ENCODE results near the gene SGSM1. TPM values are rescaled to one million over a fixed set of nuclear protein-coding genes. Genes with fewer than 3 reads are reported as not detected.

The SGSM1 gene
- polyA plus RNA-seq, 1 of the 3 experiments (the other 2 are of a cell fraction) = 0.15 TPM

DNA sequence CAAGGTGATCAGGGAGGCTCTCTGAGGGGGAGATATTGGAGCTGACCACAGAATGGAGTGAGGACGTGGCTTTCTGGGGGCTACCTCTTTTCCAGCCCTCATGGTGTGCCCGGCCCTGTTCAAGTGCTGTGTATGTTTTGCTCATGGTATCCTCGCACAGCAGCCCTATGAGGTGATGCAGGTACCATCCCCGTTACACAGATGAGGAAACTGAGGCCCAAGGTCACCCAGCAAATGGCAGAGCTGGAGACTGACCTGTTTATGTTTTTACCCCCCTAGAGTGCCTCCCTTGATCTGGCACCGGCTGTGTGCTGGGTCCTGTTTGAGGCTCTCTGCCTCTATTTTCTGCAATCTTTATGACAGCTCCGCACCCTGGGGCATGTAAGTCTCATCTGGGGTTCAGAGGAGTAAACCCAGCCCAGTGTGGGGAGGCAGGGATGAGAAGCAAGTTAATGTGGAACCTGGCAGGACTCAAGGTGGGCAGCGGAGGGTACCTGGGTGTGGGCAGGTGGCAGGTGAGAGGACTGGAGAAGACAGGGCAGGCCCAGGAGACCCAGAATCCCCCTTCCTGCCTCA is 20.8 kb downstream of the SGSM1 start:
- no peak for DNase-seq
- H3K4me2 ChIP-seq = no peak overlapping the region
- H3K79me2 ChIP-seq (ENCODE audit: insufficient read depth) = no peaks in the 10 kb centered on the region
- POLR2A ChIA-PET = no interaction called here
- TF ChIP-seq RCOR1 (IDR thresholded peaks at IDR 0.05; ENCODE audit: low read length) = no peak
- TF ChIP-seq TCF12 (IDR thresholded peaks at IDR 0.05) = no peak
- no peak for TF ChIP-seq POLR2AphosphoS5 (IDR thresholded peaks at IDR 0.05; ENCODE audit: low read depth, low read length)
- TF ChIP-seq CHD2 (IDR thresholded peaks at IDR 0.05; ENCODE audit: low read length, partially characterized antibody) = no peak
- TF ChIP-seq, protein P1, sequence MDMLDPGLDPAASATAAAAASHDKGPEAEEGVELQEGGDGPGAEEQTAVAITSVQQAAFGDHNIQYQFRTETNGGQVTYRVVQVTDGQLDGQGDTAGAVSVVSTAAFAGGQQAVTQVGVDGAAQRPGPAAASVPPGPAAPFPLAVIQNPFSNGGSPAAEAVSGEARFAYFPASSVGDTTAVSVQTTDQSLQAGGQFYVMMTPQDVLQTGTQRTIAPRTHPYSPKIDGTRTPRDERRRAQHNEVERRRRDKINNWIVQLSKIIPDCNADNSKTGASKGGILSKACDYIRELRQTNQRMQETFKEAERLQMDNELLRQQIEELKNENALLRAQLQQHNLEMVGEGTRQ (IDR thresholded peaks at IDR 0.05; ENCODE audit: borderline replicate concordance, low read depth, low read length) = no peak
- TF ChIP-seq, protein P2, sequence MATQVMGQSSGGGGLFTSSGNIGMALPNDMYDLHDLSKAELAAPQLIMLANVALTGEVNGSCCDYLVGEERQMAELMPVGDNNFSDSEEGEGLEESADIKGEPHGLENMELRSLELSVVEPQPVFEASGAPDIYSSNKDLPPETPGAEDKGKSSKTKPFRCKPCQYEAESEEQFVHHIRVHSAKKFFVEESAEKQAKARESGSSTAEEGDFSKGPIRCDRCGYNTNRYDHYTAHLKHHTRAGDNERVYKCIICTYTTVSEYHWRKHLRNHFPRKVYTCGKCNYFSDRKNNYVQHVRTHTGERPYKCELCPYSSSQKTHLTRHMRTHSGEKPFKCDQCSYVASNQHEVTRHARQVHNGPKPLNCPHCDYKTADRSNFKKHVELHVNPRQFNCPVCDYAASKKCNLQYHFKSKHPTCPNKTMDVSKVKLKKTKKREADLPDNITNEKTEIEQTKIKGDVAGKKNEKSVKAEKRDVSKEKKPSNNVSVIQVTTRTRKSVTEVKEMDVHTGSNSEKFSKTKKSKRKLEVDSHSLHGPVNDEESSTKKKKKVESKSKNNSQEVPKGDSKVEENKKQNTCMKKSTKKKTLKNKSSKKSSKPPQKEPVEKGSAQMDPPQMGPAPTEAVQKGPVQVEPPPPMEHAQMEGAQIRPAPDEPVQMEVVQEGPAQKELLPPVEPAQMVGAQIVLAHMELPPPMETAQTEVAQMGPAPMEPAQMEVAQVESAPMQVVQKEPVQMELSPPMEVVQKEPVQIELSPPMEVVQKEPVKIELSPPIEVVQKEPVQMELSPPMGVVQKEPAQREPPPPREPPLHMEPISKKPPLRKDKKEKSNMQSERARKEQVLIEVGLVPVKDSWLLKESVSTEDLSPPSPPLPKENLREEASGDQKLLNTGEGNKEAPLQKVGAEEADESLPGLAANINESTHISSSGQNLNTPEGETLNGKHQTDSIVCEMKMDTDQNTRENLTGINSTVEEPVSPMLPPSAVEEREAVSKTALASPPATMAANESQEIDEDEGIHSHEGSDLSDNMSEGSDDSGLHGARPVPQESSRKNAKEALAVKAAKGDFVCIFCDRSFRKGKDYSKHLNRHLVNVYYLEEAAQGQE (IDR thresholded peaks at IDR 0.05; ENCODE audit: low read depth, low read length) = no peak
- TF ChIP-seq MEF2A (IDR thresholded peaks at IDR 0.05; ENCODE audit: borderline replicate concordance, low read depth) = no peak
- TF ChIP-seq YY1 (IDR thresholded peaks at IDR 0.05; ENCODE audit: low read depth) = no peak
- TF ChIP-seq EZH2phosphoT487 (IDR thresholded peaks at IDR 0.05; ENCODE audit: borderline replicate concordance, low read depth) = no peak
- H3K27ac ChIP-seq (ENCODE audit: low read depth in 2 of 2, low read length in 1 of 2) = no peak overlapping the region
- H3K36me3 ChIP-seq (replicated peaks in 1 of 2; ENCODE audit: control insufficient read depth in 1 of 2, insufficient read depth in 2 of 2, low read length in 1 of 2) = no peaks in the 10 kb centered on the region
- H3K4me1 ChIP-seq (ENCODE audit: control insufficient read depth in 1 of 2, insufficient read depth in 2 of 2, low read depth in 1 of 2, low read length in 1 of 2) = peaks cover 0 to 18% of the 10 kb centered on the region in 2 experiments; a peak in 1 of 4 replicates
- H3K27me3 ChIP-seq (ENCODE audit: insufficient read depth) = no peaks in the 10 kb centered on the region
- H3K9me3 ChIP-seq = no peaks in the 10 kb centered on the region
- H3K9me2 ChIP-seq = no peaks in the 10 kb centered on the region
- CTCF ChIA-PET = interaction anchor here (0.8 to 4.9 kb wide), 7 partner anchors 10 to 230 kb away, joined by 3 to 36 read pairs (median 5); no protein-coding TSS in a partner anchor
- no peak overlapping the region for H2AFZ ChIP-seq (ENCODE audit: low read depth)
- H3K9ac ChIP-seq = no peak overlapping the region
- H4K20me1 ChIP-seq (ENCODE audit: insufficient read depth) = no peaks in the 10 kb centered on the region
- H3F3A ChIP-seq (replicated peaks; ENCODE audit: insufficient read depth) = no peaks in the 10 kb centered on the region
- no peak overlapping the region for H3K4me3 ChIP-seq (ENCODE audit: low read depth in 2 of 2, low read length in 1 of 2)
- 61% methylated on average over 6 of the region's 7 CpGs for WGBS (ENCODE audit: low lambda C conversion rate)

DNA sequence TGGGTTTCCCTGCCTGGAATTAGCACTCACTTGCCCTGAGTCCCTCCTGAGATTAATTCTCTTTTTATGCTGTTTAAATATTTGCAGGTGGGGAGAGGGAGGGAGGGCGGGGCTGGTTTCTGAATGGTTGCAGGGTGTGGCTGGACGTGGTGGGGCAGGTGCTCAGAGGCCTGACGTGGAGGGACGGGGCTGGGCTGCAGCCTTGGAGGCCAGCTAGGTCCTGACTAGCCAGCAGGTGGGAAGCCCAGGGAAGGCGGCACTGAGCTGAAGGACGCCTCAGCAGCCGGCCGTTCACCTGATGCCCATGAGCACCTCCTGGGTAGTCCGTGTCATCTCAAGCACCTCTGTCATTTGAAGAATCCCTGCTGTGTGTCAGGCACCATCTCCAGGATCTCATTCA is 21.3 kb downstream of the SGSM1 start:
- Histone ChIP-seq H3K9me2 (no peaks in the 10 kb centered on the region), H2AFZ (ENCODE audit: low read depth) (no peak overlapping the region), H4K20me1 (ENCODE audit: insufficient read depth) (no peaks in the 10 kb centered on the region), H3K79me2 (ENCODE audit: insufficient read depth) (no peaks in the 10 kb centered on the region), H3K9ac (no peak overlapping the region), H3K36me3 (replicated peaks in 1 of 2; ENCODE audit: control insufficient read depth in 1 of 2, insufficient read depth in 2 of 2, low read length in 1 of 2) (no peaks in the 10 kb centered on the region), H3K4me1 (ENCODE audit: control insufficient read depth in 1 of 2, insufficient read depth in 2 of 2, low read depth in 1 of 2, low read length in 1 of 2) (peaks cover 0 to 18% of the 10 kb centered on the region in 2 experiments; a peak in 1 of 4 replicates), H3K4me3 (ENCODE audit: low read depth in 2 of 2, low read length in 1 of 2) (no peak overlapping the region), H3F3A (replicated peaks; ENCODE audit: insufficient read depth) (no peaks in the 10 kb centered on the region), H3K27me3 (ENCODE audit: insufficient read depth) (no peaks in the 10 kb centered on the region), H3K9me3 (no peaks in the 10 kb centered on the region), H3K27ac (ENCODE audit: low read depth in 2 of 2, low read length in 1 of 2) (no peak overlapping the region), H3K4me2 (no peak overlapping the region)
- 68% methylated on average over 5 of the region's 9 CpGs for WGBS (ENCODE audit: low lambda C conversion rate)
- ChIA-PET CTCF (interaction anchor here (0.7 to 0.8 kb wide), 2 partner anchors 25 to 59 kb away, joined by 3 to 4 read pairs; no protein-coding TSS in a partner anchor), POLR2A (no interaction called here)
- no peak for DNase-seq
- TF ChIP-seq SIN3A (IDR thresholded peaks at IDR 0.05; ENCODE audit: borderline replicate concordance, low read depth, low read length) (no peak), GATA2 (CRISPR knock-in tag; IDR thresholded peaks at IDR 0.05) (no peak), JUND (IDR thresholded peaks at IDR 0.05) (no peak), MEF2A (IDR thresholded peaks at IDR 0.05; ENCODE audit: borderline replicate concordance, low read depth) (no peak), CHD2 (IDR thresholded peaks at IDR 0.05; ENCODE audit: low read length, partially characterized antibody) (no peak), YY1 (IDR thresholded peaks at IDR 0.05; ENCODE audit: low read depth) (no peak), NFIC (IDR thresholded peaks at IDR 0.05; ENCODE audit: borderline replicate concordance) (no peak), TEAD4 (IDR thresholded peaks at IDR 0.05; ENCODE audit: borderline replicate concordance, insufficient read depth) (no peak), POLR2AphosphoS5 (IDR thresholded peaks at IDR 0.05; ENCODE audit: low read depth, low read length) (no peak), RCOR1 (IDR thresholded peaks at IDR 0.05; ENCODE audit: low read length) (no peak), EZH2phosphoT487 (IDR thresholded peaks at IDR 0.05; ENCODE audit: borderline replicate concordance, low read depth) (no peak), IRF3 (IDR thresholded peaks at IDR 0.05; ENCODE audit: low read depth, low read length) (no peak), ELF1 (IDR thresholded peaks at IDR 0.05) (no peak), FOSL2 (IDR thresholded peaks at IDR 0.05; ENCODE audit: borderline replicate concordance, low read depth) (no peak), RFX5 (IDR thresholded peaks at IDR 0.05; ENCODE audit: low read length) (no peak), GABPA (IDR thresholded peaks at IDR 0.05; ENCODE audit: low read depth) (no peak), FOXJ3 (CRISPR knock-in tag; IDR thresholded peaks at IDR 0.05) (no peak), TAF1 (IDR thresholded peaks at IDR 0.05; ENCODE audit: borderline replicate concordance, low read depth, low read length) (no peak)
- TF ChIP-seq, protein P1 (IDR thresholded peaks at IDR 0.05; ENCODE audit: borderline replicate concordance, low read depth, low read length) = no peak

Measured in SK-N-SH (cell line).